HG03378 (cell line): Measurements from ENCODE around the gene GABRP.
"Not testable (repeated sequence)": the region's sequence is repeated elsewhere in the genome, so short reads cannot be mapped to it uniquely, and the experiment has no call there.

Experiments
- ATAC-seq: cut with Tn5 transposase; IDR thresholded peaks from one replicate; pipeline ENCODE4 v1.9.1; 2021; ENCODE audit warnings: mild to moderate bottlenecking, moderate library complexity; ENCODE audit not compliant: unreplicated experiment

The GABRP gene

GRCh38 chr5:170755679-170756456, 27.7 kb upstream of the GABRP start:
- no peak for ATAC-seq

GRCh38 chr5:170756691-170757090, 26.8 kb upstream of the GABRP start:
- ATAC-seq: no peak

GRCh38 chr5:170757182-170757601, 26.3 kb upstream of the GABRP start:
- peak; percentile 90 for ATAC-seq

GRCh38 chr5:170757669-170758068, 25.9 kb upstream of the GABRP start:
- no peak for ATAC-seq

GRCh38 chr5:170758481-170758880, 25.0 kb upstream of the GABRP start:
- ATAC-seq: no peak

- no peak for ATAC-seq
These were observed 23.4 kb upstream of the GABRP start for GRCh38 chr5:170760113-170760512.

GRCh38 chr5:170761048-170761707, 22.3 kb upstream of the GABRP start:
- no peak for ATAC-seq

- no peak for ATAC-seq
These were observed 21.8 kb upstream of the GABRP start for GRCh38 chr5:170761708-170762066.

- ATAC-seq: not testable (repeated sequence)
These were observed 21.2 kb upstream of the GABRP start for GRCh38 chr5:170762298-170762697.

- ATAC-seq: not testable (repeated sequence)
These were observed 17.7 kb upstream of the GABRP start for GRCh38 chr5:170765868-170766267.

- ATAC-seq: no peak
These were observed 14.3 kb upstream of the GABRP start for GRCh38 chr5:170769246-170769645.

GRCh38 chr5:170769898-170770416, 13.6 kb upstream of the GABRP start:
- ATAC-seq: no peak

GRCh38 chr5:170771496-170771895, 12.0 kb upstream of the GABRP start:
- ATAC-seq: no peak

- no peak for ATAC-seq
These were observed 10.2 kb upstream of the GABRP start for GRCh38 chr5:170773024-170773985.

- ATAC-seq: no peak
These were observed 8.7 kb upstream of the GABRP start for GRCh38 chr5:170774831-170775230.

- no peak for ATAC-seq
These were observed 1.6 kb upstream of the GABRP start for GRCh38 chr5:170781946-170782345.

- ATAC-seq: no peak
These were observed 1.1 kb upstream of the GABRP start for GRCh38 chr5:170782438-170782837.

GRCh38 chr5:170785416-170785815, 1.9 kb downstream of the GABRP start:
- ATAC-seq: no peak

GRCh38 chr5:170787216-170787615, 3.7 kb downstream of the GABRP start:
- no peak for ATAC-seq

- ATAC-seq: no peak
These were observed 5.2 kb downstream of the GABRP start for GRCh38 chr5:170788626-170789304.
